HEK293 (cell line): ENCODE data around the gene TMPRSS7.

ENCODE experiments used
- CTCF ChIA-PET: fragments of 350-600 bp; formaldehyde crosslinking; extraction: SDS; loops from one replicate; lab custom pipeline; 2021; ENCODE audit warnings: antibody characterized with exemption; lab: Yijun Ruan, JAX
- POLR2A ChIA-PET: fragments of 300-600 bp; formaldehyde crosslinking; extraction: SDS; loops from one replicate; lab custom pipeline; 2020; ENCODE audit warnings: antibody characterized with exemption, inconsistent platforms; lab: Yijun Ruan, JAX
- H3K27ac ChIP-seq: fragments of 200-500 bp; sonication (Bioruptor generic); 2 replicates; pipeline ENCODE4 v1.5.1; 2014; ENCODE audit warnings: low read depth, low read length, control low read depth, inconsistent platforms; ENCODE audit errors: extremely low read depth
- H3K36me3 ChIP-seq, 2 experiments: fragments of 200-500 bp in 1 of 2; sonication (Bioruptor generic) in 1 of 2; 1 replicate in 1 of 2; 2 replicates in 1 of 2; pipeline ENCODE4 v1.5.1; 2014 to 2017; ENCODE audit warnings: inconsistent platforms in 2 of 2, low read length in 2 of 2; ENCODE audit not compliant: control insufficient read depth in 2 of 2, insufficient read depth in 1 of 2
- H3K4me1 ChIP-seq: fragments of 200-500 bp; sonication (Bioruptor generic); 2 replicates; pipeline ENCODE4 v1.5.1; 2014; ENCODE audit warnings: mild to moderate bottlenecking, low read length, inconsistent platforms; ENCODE audit not compliant: control insufficient read depth, insufficient read depth
- H3K4me3 ChIP-seq: 2 replicates; pipeline ENCODE4 v1.5.1; 2011; ENCODE audit warnings: low read depth, mild to moderate bottlenecking, control low read depth, low read length, moderate library complexity
- H3K9me3 ChIP-seq: fragments of 200-500 bp; sonication (Bioruptor generic); 2 replicates; pipeline ENCODE4 v1.5.1; 2014; ENCODE audit warnings: low read depth, low read length, inconsistent platforms; ENCODE audit not compliant: control insufficient read depth, insufficient read depth
- GLIS2 ChIP-seq: fragments of 450-650 bp; formaldehyde crosslinking; IDR thresholded peaks from 2 replicates; pipeline ENCODE4 v1.5.1; 2016; ENCODE audit warnings: missing biosample characterization, missing genetic modification characterization
- HOXA7 ChIP-seq: sonication (generic); formaldehyde crosslinking; IDR thresholded peaks from 2 replicates; pipeline ENCODE4 v1.8.1; 2022; ENCODE audit warnings: missing genetic modification reagents, borderline replicate concordance
- KLF9 ChIP-seq: fragments of 450-650 bp; formaldehyde crosslinking; IDR thresholded peaks from 2 replicates; pipeline ENCODE4 v1.5.1; 2016; ENCODE audit warnings: missing biosample characterization, missing genetic modification characterization, low read depth
- OVOL3 ChIP-seq: fragments of 450-650 bp; formaldehyde crosslinking; IDR thresholded peaks from 2 replicates; pipeline ENCODE4 v1.5.1; 2016; ENCODE audit warnings: missing biosample characterization, missing genetic modification characterization
- SCRT2 ChIP-seq: fragments of 450-650 bp; formaldehyde crosslinking; IDR thresholded peaks from 2 replicates; pipeline ENCODE4 v1.5.1; 2016; ENCODE audit warnings: missing biosample characterization, missing genetic modification characterization
- ZFP69B ChIP-seq: fragments of 450-650 bp; formaldehyde crosslinking; IDR thresholded peaks from 2 replicates; pipeline ENCODE4 v1.5.1; 2016; ENCODE audit warnings: missing biosample characterization, missing genetic modification characterization
- ZNF394 ChIP-seq: fragments of 450-650 bp; formaldehyde crosslinking; IDR thresholded peaks from 2 replicates; pipeline ENCODE4 v1.5.1; 2016; ENCODE audit warnings: missing biosample characterization, missing genetic modification characterization, mild to moderate bottlenecking, moderate library complexity, borderline replicate concordance
- ZNF654 ChIP-seq: fragments of 450-650 bp; formaldehyde crosslinking; IDR thresholded peaks from 2 replicates; pipeline ENCODE4 v1.5.1; 2016; ENCODE audit warnings: low read depth, missing biosample characterization, missing genetic modification characterization
- ZNF670 ChIP-seq: fragments of 450-650 bp; formaldehyde crosslinking; IDR thresholded peaks from 2 replicates; pipeline ENCODE4 v1.5.1; 2016; ENCODE audit warnings: missing biosample characterization, missing genetic modification characterization, low read depth
- ZNF768 ChIP-seq: fragments of 450-650 bp; formaldehyde crosslinking; IDR thresholded peaks from 2 replicates; pipeline ENCODE4 v1.5.1; 2018; ENCODE audit warnings: missing biosample characterization, mild to moderate bottlenecking, missing genetic modification characterization
- ZNF776 ChIP-seq: fragments of 450-650 bp; formaldehyde crosslinking; IDR thresholded peaks from 2 replicates; pipeline ENCODE4 v1.5.0; 2017; ENCODE audit warnings: missing biosample characterization, missing genetic modification characterization, borderline replicate concordance
- ZNF830 ChIP-seq: fragments of 450-650 bp; IDR thresholded peaks from 2 replicates; pipeline ENCODE4 v1.5.0; 2018; ENCODE audit warnings: missing biosample characterization, missing genetic modification characterization, low read depth, mild to moderate bottlenecking, moderate library complexity
- TF ChIP-seq, protein P1 (sequence below): fragments of 450-650 bp; formaldehyde crosslinking; conservative IDR thresholded peaks from 2 replicates; pipeline ENCODE4 v1.5.1; 2016; ENCODE audit warnings: low read depth, missing biosample characterization, missing genetic modification characterization
- TF ChIP-seq, protein P2 (sequence below): fragments of 450-650 bp; formaldehyde crosslinking; IDR thresholded peaks from 2 replicates; pipeline ENCODE4 v1.5.1; 2016; ENCODE audit warnings: missing biosample characterization, missing genetic modification characterization
- TF ChIP-seq, protein P3 (sequence below): fragments of 450-650 bp; formaldehyde crosslinking; IDR thresholded peaks from 2 replicates; pipeline ENCODE4 v1.5.1; 2016; ENCODE audit warnings: missing biosample characterization, missing genetic modification characterization, borderline replicate concordance
- TF ChIP-seq, protein P4 (sequence below): fragments of 450-650 bp; formaldehyde crosslinking; IDR thresholded peaks from 2 replicates; pipeline ENCODE4 v1.5.1; 2016; ENCODE audit warnings: missing biosample characterization, missing genetic modification characterization

The TMPRSS7 gene

DNA sequence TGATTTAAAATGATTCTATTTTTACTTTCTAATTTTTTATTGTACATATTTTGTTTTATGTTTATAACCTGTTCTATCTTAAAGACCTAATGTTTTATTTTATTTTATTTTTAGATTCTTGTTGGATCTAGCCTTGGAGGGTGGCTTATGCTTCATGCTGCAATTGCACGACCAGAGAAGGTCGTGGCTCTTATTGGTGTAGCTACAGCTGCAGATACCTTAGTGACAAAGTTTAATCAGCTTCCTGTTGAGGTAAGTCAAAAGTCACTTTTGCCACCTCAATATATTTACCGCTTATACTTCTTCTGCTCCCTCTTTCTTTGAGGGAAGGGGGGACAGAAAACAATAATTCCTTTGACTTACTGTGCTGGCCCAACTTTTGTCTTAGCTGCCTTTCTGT is 47.7 kb upstream of the TMPRSS7 start (continued):
- TF ChIP-seq, protein P1, sequence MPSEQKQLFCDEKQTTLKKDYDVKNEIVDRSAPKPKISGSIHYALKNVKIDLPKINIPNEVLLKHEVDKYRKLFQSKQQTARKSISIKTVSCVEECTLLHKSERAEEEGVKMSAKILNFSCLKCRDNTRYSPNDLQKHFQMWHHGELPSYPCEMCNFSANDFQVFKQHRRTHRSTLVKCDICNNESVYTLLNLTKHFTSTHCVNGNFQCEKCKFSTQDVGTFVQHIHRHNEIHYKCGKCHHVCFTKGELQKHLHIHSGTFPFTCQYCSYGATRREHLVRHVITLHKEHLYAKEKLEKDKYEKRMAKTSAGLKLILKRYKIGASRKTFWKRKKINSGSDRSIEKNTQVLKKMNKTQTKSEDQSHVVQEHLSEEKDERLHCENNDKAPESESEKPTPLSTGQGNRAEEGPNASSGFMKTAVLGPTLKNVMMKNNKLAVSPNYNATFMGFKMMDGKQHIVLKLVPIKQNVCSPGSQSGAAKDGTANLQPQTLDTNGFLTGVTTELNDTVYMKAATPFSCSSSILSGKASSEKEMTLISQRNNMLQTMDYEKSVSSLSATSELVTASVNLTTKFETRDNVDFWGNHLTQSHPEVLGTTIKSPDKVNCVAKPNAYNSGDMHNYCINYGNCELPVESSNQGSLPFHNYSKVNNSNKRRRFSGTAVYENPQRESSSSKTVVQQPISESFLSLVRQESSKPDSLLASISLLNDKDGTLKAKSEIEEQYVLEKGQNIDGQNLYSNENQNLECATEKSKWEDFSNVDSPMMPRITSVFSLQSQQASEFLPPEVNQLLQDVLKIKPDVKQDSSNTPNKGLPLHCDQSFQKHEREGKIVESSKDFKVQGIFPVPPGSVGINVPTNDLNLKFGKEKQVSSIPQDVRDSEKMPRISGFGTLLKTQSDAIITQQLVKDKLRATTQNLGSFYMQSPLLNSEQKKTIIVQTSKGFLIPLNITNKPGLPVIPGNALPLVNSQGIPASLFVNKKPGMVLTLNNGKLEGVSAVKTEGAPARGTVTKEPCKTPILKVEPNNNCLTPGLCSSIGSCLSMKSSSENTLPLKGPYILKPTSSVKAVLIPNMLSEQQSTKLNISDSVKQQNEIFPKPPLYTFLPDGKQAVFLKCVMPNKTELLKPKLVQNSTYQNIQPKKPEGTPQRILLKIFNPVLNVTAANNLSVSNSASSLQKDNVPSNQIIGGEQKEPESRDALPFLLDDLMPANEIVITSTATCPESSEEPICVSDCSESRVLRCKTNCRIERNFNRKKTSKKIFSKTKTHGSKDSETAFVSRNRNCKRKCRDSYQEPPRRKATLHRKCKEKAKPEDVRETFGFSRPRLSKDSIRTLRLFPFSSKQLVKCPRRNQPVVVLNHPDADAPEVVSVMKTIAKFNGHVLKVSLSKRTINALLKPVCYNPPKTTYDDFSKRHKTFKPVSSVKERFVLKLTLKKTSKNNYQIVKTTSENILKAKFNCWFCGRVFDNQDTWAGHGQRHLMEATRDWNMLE (tag by site-specific recombination) = no peak
- TF ChIP-seq HOXA7 = no peak
- TF ChIP-seq GLIS2 (tag by site-specific recombination) = no peak
- TF ChIP-seq, protein P2, sequence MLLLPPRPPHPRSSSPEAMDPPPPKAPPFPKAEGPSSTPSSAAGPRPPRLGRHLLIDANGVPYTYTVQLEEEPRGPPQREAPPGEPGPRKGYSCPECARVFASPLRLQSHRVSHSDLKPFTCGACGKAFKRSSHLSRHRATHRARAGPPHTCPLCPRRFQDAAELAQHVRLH (tag by site-specific recombination) = no peak
- no peak for TF ChIP-seq ZFP69B

DNA sequence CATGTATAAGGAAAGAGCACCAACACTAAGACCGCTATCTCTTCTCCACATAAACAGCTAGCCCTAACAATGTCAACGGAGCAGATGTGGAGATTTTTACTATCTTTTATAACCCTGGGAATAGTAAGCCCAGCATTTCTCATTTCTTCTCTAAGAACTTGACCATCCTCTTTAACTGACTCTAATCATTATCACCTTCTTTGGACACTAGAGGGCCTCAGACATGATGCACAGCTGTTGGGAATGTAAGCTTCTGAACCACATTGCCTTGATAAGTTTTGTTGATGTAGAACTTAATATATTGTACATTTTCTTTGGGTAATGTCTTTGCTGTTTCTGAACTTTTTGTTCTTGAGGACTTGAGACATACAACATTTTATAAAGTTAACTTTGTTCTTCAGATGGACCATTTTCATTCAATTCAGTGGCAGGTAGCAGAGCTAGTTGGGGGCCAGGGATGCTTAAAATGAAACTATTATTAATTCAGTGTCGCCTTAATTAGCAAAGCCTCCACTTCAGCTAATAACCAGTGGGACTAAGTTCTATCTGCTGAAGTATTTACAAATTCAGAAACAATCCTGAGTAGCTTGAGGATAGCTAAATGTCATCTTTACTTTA is 45.4 kb upstream of the TMPRSS7 start:
- CTCF ChIA-PET = interaction anchor here (0.6 to 3.5 kb wide), 23 partner anchors 9 to 1445 kb away, joined by 3 to 31 read pairs (median 5); partner anchors contain the start of genes ABHD10 and TAGLN3
- peaks cover 13 to 60% of the 10 kb centered on the region in 2 experiments for H3K36me3 ChIP-seq
- H3K4me3 ChIP-seq = no peak overlapping the region

DNA sequence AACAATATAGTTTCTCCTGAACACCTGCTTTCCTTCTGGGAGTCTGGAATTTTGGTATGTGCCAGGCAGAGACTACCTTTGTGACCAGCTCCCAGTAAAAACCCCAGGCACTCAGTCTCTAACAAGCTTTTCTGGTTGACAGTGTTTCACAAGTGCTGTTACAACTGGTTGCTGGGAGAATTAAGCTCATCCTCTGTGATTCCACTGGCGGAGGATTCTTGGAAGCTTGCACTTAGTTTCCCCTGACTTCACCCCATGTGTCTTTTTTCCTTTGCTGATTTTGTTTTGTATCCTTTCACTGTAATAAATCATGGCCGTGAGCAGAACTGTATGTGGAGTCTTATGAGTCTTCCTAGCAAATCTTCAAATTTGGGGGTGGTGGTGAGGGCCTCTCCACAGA is 41.5 kb upstream of the TMPRSS7 start:
- no peaks in the 10 kb centered on the region for H3K9me3 ChIP-seq
- no peak for TF ChIP-seq ZNF768 (tag by site-specific recombination)
- TF ChIP-seq, protein P3, sequence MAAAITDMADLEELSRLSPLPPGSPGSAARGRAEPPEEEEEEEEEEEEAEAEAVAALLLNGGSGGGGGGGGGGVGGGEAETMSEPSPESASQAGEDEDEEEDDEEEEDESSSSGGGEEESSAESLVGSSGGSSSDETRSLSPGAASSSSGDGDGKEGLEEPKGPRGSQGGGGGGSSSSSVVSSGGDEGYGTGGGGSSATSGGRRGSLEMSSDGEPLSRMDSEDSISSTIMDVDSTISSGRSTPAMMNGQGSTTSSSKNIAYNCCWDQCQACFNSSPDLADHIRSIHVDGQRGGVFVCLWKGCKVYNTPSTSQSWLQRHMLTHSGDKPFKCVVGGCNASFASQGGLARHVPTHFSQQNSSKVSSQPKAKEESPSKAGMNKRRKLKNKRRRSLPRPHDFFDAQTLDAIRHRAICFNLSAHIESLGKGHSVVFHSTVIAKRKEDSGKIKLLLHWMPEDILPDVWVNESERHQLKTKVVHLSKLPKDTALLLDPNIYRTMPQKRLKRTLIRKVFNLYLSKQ = no peak
- TF ChIP-seq ZNF776 = no peak
- TF ChIP-seq OVOL3 (tag by site-specific recombination) = no peak
- no peak for TF ChIP-seq ZNF830 (tag by site-specific recombination)
- TF ChIP-seq KLF9 (tag by site-specific recombination) = no peak
- no peak for TF ChIP-seq ZNF670 (tag by site-specific recombination)
- TF ChIP-seq, protein P4, sequence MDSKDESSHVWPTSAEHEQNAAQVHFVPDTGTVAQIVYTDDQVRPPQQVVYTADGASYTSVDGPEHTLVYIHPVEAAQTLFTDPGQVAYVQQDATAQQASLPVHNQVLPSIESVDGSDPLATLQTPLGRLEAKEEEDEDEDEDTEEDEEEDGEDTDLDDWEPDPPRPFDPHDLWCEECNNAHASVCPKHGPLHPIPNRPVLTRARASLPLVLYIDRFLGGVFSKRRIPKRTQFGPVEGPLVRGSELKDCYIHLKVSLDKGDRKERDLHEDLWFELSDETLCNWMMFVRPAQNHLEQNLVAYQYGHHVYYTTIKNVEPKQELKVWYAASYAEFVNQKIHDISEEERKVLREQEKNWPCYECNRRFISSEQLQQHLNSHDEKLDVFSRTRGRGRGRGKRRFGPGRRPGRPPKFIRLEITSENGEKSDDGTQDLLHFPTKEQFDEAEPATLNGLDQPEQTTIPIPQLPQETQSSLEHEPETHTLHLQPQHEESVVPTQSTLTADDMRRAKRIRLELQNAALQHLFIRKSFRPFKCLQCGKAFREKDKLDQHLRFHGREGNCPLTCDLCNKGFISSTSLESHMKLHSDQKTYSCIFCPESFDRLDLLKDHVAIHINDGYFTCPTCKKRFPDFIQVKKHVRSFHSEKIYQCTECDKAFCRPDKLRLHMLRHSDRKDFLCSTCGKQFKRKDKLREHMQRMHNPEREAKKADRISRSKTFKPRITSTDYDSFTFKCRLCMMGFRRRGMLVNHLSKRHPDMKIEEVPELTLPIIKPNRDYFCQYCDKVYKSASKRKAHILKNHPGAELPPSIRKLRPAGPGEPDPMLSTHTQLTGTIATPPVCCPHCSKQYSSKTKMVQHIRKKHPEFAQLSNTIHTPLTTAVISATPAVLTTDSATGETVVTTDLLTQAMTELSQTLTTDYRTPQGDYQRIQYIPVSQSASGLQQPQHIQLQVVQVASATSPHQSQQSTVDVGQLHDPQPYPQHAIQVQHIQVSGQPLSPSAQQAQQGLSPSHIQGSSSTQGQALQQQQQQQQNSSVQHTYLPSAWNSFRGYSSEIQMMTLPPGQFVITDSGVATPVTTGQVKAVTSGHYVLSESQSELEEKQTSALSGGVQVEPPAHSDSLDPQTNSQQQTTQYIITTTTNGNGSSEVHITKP (tag by site-specific recombination) = no peak
- no peak for TF ChIP-seq ZNF394 (tag by site-specific recombination)
- TF ChIP-seq, all 188 proteins: peak for 0
- ChIA-PET CTCF (interaction anchor here (0.7 to 3.8 kb wide), 4 partner anchors 20 to 324 kb away, joined by 3 to 21 read pairs (median 4); no protein-coding TSS in a partner anchor), POLR2A (no interaction called here)
- Histone ChIP-seq H3K36me3 (peaks cover 11 to 35% of the 10 kb centered on the region in 2 experiments), H3K4me1 (no peaks in the 10 kb centered on the region), H3K4me3 (no peak overlapping the region), H3K27ac (no peak overlapping the region)

More for the DNA sequence above, 45.4 kb upstream of the TMPRSS7 start:
- TF ChIP-seq ZNF654 (tag by site-specific recombination) (peak; percentile 49), SCRT2 (no peak)
- Histone ChIP-seq H3K27ac (no peak overlapping the region), H3K9me3 (no peaks in the 10 kb centered on the region), H3K4me1 (no peaks in the 10 kb centered on the region)
- POLR2A ChIA-PET = interaction anchor here (2.2 kb wide), 1 partner anchor 10 kb away, joined by 9 read pairs; the partner anchor contains the start of gene ABHD10
